Measurements from ENCODE around the gene SRP19.

- TF ChIP-seq, protein P1, sequence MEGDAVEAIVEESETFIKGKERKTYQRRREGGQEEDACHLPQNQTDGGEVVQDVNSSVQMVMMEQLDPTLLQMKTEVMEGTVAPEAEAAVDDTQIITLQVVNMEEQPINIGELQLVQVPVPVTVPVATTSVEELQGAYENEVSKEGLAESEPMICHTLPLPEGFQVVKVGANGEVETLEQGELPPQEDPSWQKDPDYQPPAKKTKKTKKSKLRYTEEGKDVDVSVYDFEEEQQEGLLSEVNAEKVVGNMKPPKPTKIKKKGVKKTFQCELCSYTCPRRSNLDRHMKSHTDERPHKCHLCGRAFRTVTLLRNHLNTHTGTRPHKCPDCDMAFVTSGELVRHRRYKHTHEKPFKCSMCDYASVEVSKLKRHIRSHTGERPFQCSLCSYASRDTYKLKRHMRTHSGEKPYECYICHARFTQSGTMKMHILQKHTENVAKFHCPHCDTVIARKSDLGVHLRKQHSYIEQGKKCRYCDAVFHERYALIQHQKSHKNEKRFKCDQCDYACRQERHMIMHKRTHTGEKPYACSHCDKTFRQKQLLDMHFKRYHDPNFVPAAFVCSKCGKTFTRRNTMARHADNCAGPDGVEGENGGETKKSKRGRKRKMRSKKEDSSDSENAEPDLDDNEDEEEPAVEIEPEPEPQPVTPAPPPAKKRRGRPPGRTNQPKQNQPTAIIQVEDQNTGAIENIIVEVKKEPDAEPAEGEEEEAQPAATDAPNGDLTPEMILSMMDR (IDR thresholded peaks at IDR 0.05 in 8 of 11, conservative IDR thresholded peaks at IDR 0.05 in 3 of 11): no peak
- no peak for TF ChIP-seq POLR2A (IDR thresholded peaks at IDR 0.05)
These were observed 36.9 kb upstream of the SRP19 start for GRCh38 chr5:112824197-112824596.
